ENCODE measurements around the gene SPDYA.
A peak's percentile ranks its signal among the peaks of the same experiment; 100 is the strongest.

SPDYA gene

DNA sequence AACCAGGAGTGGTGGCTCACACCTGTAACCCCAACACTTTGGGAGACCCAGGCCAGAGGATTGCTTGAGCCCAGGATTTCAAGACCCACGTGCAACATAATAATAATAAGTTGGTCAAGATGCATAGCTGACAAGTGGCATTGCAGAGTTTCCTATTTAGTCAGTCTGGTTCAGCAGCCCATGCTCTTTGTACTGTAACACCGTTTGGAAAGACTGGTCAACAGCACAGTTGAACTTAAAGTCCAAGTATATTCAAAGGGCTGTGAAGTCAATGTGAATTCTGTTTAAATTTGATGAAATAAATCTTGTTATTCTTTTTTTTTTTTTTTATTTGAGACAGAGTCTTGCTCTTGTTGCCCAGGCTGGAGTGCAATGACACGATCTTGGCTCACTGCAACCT lies 61.0 kb downstream of the SPDYA start:
- DNase-seq (ENCODE audit: extremely low read depth, insufficient read length), result no peak
- TF ChIP-seq, protein P1, sequence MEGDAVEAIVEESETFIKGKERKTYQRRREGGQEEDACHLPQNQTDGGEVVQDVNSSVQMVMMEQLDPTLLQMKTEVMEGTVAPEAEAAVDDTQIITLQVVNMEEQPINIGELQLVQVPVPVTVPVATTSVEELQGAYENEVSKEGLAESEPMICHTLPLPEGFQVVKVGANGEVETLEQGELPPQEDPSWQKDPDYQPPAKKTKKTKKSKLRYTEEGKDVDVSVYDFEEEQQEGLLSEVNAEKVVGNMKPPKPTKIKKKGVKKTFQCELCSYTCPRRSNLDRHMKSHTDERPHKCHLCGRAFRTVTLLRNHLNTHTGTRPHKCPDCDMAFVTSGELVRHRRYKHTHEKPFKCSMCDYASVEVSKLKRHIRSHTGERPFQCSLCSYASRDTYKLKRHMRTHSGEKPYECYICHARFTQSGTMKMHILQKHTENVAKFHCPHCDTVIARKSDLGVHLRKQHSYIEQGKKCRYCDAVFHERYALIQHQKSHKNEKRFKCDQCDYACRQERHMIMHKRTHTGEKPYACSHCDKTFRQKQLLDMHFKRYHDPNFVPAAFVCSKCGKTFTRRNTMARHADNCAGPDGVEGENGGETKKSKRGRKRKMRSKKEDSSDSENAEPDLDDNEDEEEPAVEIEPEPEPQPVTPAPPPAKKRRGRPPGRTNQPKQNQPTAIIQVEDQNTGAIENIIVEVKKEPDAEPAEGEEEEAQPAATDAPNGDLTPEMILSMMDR (IDR thresholded peaks at IDR 0.05; ENCODE audit: insufficient read depth, low read length, poor library complexity, severe bottlenecking), result no peak
- H3K36me3 ChIP-seq (ENCODE audit: control insufficient read depth, insufficient read depth, low read length), result no peaks in the 10 kb centered on the region
- no peaks in the 10 kb centered on the region for H3K27me3 ChIP-seq (replicated peaks; ENCODE audit: control insufficient read depth, insufficient read depth, low read length)
- H3K4me3 ChIP-seq (replicated peaks; ENCODE audit: low read depth, low read length), result no peak overlapping the region

DNA sequence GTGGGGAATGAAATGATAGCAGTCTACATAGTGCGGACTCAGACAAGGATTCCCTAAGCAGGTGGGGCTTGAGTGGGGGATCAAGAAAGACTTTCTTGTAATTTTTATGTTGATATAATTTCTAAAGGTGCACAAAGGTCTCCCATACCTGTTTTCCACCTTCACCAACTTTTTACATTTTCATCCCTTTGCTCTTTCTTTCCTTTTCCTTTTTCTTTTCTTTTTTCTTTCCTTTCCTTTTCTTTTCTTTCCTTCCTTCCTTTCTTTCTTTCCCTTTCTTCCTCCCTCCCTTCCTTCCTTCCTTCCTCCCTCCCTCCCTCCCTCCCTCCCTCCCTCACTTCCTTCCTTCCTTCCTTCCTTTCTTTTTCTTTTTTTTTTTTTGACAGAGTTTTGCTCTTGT lies 69.6 kb downstream of the SPDYA start:
- DNase-seq (ENCODE audit: extremely low read depth, insufficient read length), result no peak
- TF ChIP-seq, protein P1 (IDR thresholded peaks at IDR 0.05; ENCODE audit: insufficient read depth, low read length, poor library complexity, severe bottlenecking), result no peak

DNA sequence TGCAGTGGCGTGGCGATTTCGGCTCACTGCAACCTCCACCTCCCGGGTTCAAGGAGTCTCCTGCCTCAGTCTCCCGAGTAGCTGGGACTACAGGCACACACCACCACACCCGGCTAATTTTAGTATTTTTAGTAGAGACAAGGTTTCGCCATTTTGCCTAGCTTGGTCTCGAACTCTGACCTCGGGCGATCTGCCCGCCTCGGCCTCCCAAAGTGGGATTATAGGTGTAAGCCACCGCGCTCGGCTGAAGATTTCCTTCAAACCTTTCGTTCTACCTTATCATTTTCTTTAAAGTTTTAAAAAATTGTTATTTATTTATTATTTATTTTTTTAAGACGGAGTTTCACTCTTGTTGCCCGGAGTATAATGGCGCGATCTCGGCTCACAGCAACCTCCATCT lies 82.9 kb downstream of the SPDYA start:
- TF ChIP-seq, protein P1 (IDR thresholded peaks at IDR 0.05; ENCODE audit: insufficient read depth, low read length, poor library complexity, severe bottlenecking), result no peak
- Histone ChIP-seq H3K4me3 (replicated peaks; ENCODE audit: low read depth, low read length) (no peak overlapping the region), H3K27me3 (replicated peaks; ENCODE audit: control insufficient read depth, insufficient read depth, low read length) (no peaks in the 10 kb centered on the region), H3K36me3 (ENCODE audit: control insufficient read depth, insufficient read depth, low read length) (no peaks in the 10 kb centered on the region; the same call in 1 of the 2 replicates)
- DNase-seq (ENCODE audit: extremely low read depth, insufficient read length), result no peak

More for the DNA sequence above, 69.6 kb downstream of the SPDYA start:
- no peak overlapping the region for H3K4me3 ChIP-seq (replicated peaks; ENCODE audit: low read depth, low read length)
- H3K27me3 ChIP-seq (replicated peaks; ENCODE audit: control insufficient read depth, insufficient read depth, low read length), result no peaks in the 10 kb centered on the region
- no peaks in the 10 kb centered on the region for H3K36me3 ChIP-seq (ENCODE audit: control insufficient read depth, insufficient read depth, low read length)

DNA sequence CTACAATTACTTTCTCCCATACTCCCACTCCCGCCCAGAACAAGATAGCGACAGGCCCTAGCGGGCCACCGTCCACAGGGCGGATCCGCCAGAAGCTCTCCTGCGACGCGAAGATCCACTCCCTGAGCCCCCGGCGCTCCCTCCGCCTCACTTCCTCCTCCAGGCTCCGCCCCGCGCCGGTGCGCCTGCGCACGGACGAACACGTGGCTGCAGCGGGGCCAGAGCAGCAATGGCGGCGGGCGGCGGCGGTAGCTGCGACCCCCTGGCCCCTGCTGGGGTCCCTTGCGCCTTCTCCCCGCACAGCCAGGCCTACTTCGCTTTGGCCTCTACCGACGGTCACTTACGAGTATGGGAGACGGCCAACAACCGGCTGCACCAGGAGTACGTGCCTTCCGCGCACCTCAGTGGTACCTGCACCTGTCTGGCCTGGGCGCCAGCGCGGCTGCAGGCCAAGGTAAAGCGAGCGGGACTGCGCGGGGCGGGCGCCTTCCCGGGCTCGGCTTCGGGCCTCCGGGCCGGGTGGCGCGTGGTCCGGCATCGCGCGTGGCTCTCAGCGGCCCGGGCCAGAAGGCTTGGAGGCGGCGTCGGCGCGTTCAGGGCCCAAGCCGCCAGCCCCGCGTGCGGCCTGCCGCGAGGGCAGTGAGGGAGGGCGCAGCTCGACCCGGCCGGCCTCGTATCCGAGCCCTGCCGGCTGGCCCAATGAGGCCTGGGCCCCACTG lies 84.0 kb downstream of the SPDYA start, which contains the start of gene WDR43:
TSS of gene WDR43 (plus strand) at position 198 of the 719 bp plus-strand sequence. CDS start at position 230, 32 bp downstream.
- TF ChIP-seq, protein P1 (IDR thresholded peaks at IDR 0.05; ENCODE audit: insufficient read depth, low read length, poor library complexity, severe bottlenecking), result no peak
- Histone ChIP-seq H3K4me3 (replicated peaks; ENCODE audit: low read depth, low read length) (peak within 1 kb of the TSS; percentile 99), H3K36me3 (ENCODE audit: control insufficient read depth, insufficient read depth, low read length) (no peaks in the 10 kb centered on the region), H3K27me3 (replicated peaks; ENCODE audit: control insufficient read depth, insufficient read depth, low read length) (no peaks in the 10 kb centered on the region)
- peak; percentile 99 for DNase-seq (ENCODE audit: extremely low read depth, insufficient read length)

DNA sequence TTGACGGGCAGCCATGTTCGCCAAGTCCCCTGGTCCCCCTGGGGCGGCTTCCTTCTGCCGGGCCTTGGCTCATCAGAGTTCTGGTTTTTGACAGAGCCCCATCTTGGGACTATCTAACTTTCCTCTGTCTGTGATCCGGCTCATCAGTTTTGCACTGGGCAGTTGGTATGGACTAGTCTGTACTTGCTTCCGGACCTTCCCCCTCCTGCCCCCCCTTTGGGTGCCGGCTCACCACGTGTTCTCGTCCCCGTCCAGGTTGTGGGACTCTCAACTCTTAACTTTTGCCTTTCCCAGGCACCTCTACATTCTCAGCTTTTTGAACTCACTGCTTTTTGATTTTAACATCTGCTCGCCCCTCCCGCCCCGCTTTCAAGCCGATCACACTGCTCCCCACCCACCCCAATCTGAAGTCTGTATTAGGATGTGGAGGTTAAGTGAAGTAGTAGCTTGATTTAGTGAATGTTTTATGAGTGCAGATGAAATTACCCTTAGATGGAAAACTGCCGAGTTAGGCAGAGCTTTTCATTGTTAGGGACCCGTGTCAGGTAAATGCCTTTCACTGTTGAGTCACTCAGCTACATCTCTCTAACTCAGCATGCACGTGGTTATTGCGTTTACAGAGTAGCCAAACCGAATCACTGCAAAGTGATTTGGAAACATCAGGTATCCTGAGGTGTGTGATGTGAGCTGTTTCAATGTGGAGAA lies 84.7 kb downstream of the SPDYA start:
- H3K27me3 ChIP-seq (replicated peaks; ENCODE audit: control insufficient read depth, insufficient read depth, low read length), result no peaks in the 10 kb centered on the region
- peak overlapping the region; percentile 99 for H3K4me3 ChIP-seq (replicated peaks; ENCODE audit: low read depth, low read length)
- H3K36me3 ChIP-seq (ENCODE audit: control insufficient read depth, insufficient read depth, low read length), result no peaks in the 10 kb centered on the region
- TF ChIP-seq, protein P1 (IDR thresholded peaks at IDR 0.05; ENCODE audit: insufficient read depth, low read length, poor library complexity, severe bottlenecking), result no peak
- peak; percentile 63 for DNase-seq (ENCODE audit: extremely low read depth, insufficient read length)
